ENCODE results near the gene CDC42EP5. TPM values are rescaled to one million over a fixed set of nuclear protein-coding genes. Genes with fewer than 3 reads are reported as not detected.
"Not testable (repeated sequence)": the region's sequence is repeated elsewhere in the genome, so short reads cannot be mapped to it uniquely, and the experiment has no call there.

The CDC42EP5 gene
- total RNA-seq, 1 experiment from 2014 or later = 0.25 TPM

DNA sequence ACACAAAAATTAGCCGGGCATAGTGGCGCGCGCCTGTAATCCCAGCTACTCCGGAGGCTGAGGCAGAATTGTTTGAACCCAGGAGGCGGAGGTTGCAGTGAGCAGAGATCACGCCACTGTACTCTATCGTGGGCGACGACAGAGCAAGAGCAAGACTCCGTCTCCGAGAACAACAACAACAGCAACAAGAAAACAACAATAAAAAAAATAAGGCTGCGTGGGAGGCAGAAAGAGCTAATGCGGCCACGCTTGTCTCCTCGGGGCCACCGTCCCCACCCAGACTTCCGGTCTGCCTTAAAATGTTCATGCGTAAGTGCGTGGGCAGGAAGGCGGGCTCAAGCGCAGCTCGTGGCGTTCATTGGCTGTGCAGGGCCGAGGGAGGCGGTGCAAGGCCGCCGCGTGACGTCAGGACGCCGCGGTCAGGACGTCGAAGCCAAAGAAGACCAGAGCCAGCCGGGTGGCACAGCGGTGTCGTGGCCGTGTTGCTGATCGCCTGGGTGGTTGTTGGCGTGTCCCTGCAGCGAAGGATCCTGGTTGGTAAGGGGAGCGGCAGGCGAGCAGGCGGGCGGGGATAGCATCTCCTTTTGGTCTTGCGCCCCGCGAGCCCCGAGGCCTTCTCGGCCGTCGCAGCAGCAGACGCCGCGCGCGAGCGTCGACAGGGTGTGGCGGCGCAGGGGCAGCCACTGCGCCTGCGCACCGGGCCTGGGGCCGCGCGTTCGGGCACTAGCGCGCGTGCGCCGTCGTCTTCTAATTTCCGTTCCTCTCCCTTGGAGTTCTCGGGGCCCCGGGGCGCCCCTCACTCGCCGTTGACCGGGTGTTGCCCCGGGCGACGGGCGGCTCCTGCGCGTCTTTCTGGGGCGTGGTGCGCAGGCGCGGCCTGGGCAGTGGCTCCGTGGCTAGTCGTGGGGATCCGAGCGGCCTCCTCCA, 24.1 kb downstream of the CDC42EP5 start, which contains the start of gene LENG8:
Gene LENG8, plus strand, starts transcription at position 426 of the 927 bp plus-strand sequence. CDS start 2,146 bp downstream, outside the sequence.
- DNase-seq (ENCODE audit: low read depth) = peak; percentile 95

DNA sequence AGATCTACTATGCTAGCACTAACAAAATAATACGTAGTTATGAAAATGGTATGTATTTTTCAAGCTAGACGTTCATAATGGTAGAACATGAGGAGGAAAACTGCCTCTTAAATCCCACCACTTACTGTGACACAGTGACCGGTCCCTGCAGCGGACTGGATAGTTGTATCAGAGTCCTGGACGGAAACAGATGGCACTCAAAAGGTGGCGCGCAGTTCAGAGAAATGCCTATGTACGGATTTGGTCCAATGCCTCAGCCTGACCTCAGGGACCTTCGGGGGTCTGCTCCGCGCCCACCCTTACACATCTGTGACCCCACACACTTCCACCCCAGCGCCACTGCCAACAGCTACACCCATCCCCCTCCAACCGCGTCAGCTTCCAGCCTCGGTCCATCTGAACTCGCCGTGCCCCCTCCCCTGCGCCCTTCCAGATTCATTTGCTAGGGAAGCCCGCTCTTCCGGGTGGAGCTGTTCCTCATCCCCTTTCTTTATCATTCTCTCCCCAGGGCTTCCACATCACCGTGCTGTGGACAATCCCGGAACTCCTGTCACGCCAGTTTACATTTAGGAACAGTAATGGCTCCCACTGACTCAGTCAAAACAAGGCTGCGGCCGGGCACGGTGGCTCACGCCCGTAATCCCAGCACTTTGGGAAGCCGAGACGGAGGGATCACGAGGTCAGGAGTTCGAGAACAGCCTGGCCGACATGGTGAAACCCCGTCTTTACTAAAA, 24.9 kb downstream of the CDC42EP5 start:
- DNase-seq (ENCODE audit: low read depth) = peak; percentile 71

DNA sequence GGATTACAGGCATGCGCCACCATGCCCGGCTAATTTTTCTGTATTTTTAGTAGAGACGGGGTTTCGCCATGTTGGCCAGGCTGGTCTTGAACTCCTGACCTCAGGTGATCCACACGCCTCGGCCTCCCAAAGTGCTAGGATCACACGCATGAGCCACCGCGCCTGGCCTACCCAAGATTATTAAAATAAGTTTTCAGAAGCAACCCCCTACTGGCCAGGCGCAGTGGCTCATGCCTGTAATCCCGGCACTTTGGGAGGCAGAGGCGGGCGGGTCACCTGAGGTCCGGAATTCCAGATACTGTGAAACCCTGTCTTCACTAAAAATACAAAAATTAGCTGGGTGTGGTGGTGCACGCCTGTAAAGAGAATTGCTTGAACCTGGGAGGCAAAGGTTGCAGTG, 26.7 kb downstream of the CDC42EP5 start:
- DNase-seq (ENCODE audit: low read depth) = not testable (repeated sequence)

DNA sequence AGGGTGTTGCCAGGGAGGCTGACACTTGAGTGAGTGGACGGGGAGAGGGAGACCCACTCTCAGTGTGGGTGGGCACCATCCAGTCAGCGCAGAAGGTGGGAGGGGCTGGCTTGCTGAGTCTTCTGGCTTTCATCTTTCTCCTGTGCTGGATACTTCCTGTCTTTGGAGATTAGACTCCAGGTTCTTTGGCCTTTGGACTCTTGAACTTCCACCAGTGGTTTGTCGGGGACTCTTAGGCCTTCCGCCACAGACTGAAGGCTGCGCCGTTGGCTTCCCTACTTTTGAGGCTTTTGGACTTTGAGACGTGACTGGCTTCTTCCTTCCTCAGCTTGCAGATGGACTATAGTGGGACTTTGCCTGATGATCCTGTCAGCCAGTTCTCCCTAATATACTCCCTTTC, 28.4 kb downstream of the CDC42EP5 start:
- DNase-seq (ENCODE audit: low read depth) = no peak

DNA sequence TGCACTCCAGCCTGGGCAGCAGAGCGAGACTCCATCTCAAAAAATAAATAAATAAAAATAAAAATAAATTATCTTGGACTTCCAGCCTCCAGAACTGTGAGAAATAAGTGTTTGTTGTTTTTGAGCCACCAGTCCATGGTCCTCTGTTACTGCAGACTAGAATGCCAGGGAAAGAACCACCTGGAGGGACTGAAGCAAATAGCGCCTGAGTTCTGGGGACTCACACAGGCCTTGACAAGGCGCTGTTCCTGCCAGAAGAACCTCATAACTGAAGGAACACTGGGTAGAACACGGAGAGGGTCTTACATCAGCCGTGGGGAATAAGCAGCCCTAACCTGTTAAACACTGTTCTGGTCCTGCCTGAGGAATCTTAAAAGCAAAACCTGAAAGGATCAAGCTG, 32.5 kb downstream of the CDC42EP5 start:
- no peak for DNase-seq (ENCODE audit: low read depth)

DNA sequence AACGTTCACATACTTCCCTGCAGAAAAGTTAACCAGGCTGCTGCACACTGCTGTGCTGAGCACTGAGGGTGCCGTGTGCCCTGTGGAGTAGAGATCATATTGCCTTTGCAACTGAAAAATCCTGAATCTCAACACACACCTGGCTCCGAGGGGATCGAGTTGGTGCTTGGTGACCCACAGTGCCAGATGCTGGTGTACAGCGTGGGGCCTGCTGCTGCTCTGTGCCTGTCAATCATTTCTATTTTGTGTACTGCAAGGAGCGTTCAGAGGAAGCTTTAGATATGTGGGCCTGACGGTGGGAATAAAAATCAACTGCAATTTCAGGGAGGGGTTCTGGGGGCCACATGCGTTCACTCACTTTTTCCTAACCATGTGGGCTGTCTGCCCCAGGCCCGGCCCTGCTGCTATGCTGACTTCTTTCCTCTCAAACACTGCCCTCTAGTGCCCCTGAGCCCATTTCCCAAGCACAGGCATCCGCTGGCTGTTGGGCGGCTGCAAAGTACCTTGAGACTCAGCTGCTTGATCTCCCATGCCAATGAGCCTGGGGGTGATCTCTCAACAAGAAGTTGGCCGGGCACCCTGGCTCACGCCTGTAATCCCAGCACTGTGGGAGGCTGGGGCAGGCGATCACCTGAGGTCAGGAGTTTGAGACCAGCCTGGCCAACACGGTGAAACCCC, 33.8 kb downstream of the CDC42EP5 start:
- no peak for DNase-seq (ENCODE audit: low read depth)

DNA sequence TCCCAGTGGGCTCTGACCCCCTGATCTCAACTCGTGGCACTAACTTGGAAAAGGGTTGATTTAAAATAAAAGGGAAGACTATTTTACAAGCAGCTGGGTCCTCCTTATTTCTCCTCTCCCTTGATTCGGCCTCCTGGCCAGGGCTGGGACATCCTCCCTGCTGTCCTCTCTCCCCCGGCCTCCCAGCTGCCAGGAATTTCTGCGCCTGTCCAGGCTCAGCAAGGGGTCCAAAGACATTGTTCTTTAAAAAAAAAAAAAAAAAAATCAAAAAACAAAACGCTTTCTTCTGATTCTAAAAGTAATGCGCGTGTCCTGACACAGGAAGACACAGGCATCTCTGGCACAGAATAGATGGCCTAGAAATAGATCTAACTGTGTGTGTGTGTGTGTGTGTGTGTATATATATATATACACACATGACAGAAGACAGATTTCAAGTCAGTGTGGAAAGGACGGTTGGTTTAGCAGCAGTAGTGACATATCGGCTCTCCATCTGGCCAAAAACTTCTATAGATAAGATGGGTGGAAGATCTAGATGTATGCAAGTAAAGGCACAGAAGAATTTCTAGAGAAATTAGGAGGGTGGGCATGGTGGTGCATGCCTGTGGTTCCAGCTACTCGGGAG, 36.4 kb downstream of the CDC42EP5 start:
- DNase-seq (ENCODE audit: low read depth) = no peak

DNA sequence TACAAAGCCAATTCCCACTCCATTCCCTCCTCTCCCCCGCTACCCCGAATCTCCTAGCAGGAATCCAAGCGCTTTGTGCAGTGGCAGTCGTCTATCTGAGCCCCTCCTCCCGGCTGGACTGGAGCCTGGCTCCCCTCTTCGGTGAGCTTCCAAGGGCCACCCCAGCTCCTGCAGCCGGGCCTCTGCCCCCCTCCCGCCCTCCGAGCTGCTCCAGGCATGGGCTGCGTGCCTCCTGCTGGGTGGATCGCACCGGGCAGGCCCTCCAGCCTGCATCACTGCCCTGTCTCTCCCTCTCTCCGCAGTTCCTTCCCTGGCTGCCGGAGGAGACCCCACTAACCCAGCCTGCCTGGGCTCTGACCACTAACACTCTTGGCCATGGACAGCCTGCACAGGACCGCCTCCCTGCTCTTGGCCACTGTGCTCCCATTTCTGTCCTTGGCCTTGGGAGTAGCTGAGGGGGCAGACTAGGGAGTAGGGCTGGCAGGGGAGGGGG, 37.0 kb downstream of the CDC42EP5 start:
- DNase-seq (ENCODE audit: low read depth) = no peak

DNA sequence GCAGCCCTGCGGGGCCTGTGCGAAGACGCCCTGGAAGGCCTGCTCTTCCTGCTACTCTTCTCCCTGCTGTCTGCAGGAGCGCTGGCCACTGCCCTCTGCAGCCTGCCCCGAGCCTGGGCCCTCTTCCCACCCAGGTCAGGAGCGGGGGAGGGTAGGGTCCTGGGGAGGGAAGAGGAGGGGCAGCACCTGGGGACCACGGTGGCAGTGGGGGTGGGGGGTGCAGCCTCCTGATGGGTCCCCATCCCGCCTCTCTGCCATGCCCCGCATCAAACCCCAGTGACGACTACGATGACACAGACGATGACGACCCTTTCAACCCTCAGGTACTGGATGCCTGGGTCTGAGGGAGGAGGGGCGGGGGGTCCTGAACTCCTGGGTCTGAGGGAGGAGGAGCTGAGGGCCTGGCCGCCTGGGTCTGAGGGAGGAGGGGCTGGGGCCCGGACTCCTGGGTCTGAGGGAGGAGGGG, 37.5 kb downstream of the CDC42EP5 start:
- DNase-seq (ENCODE audit: low read depth) = no peak

DNA sequence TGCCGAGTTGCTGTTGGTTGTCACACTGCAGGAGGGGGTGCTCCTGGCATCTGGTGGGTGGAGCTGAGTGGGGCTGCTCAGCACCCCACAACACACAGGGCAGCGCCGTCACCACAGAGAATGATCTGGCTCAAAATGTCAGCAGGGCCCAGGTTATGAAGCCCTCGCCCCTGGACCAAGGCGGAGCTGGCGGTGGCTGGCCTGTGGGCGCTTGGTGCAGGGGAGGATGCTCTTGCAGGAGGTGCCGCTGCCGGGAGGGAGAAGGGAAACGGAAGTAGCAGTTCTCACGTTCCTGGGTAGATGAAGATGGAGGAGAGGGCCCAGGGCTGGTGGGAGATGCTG, 38.3 kb downstream of the CDC42EP5 start:
- DNase-seq (ENCODE audit: low read depth) = no peak

DNA sequence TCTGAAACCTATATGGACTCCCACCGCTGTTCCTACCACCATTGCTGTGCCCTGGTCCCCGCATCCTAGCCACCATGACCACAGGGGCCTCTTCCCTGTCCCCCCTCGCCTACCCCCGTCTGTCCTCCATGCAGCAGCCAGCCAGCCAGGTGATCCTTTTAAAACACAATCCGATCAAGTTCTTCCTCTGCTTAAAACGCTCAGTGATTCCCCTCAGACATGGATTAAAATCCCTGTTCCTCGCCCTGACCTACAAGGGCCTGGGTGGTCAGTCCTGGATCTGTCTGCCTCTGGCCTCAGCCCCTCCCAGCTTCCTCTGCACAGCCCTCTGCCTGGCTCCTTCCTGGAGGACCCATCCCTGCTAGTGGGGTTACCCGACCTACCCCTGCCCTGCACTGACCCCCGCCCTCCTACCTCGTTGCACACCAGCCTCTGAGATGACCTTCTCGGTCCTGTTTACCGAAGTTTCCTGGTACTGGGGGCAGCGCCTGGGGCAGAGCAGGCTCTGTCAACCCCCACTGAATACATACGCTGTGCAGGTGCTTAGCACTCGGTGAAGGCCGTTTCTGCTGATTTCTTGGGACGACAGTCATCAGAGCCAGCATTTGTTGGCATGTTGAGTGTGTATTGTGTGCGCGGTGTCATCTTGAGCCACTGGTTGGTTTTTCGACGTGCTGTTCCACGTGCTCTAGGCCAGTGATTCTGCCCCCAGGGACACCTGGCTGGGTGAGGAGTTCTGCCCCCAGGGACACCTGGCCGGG, 38.8 kb downstream of the CDC42EP5 start:
- DNase-seq (ENCODE audit: low read depth) = no peak

DNA sequence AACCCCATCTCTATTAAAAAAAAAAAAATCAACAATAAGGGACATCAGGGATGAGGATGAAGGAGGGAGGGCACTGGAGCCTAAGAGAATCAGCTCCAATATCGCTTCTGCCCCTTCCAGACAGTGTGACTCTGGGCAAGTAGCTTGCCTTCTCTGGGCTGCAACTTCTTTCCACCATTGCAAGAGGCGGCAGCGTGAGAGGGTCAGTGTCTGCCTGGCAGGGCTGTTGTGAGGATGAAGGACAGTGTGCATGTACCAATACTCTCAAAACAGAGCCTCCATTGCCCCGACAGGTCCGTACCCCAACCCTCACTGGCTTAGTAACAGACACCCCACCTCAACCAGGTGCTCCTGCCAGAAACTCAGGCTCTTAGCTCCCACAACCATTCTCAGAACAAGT, 39.4 kb downstream of the CDC42EP5 start:
- no peak for DNase-seq (ENCODE audit: low read depth)

DNA sequence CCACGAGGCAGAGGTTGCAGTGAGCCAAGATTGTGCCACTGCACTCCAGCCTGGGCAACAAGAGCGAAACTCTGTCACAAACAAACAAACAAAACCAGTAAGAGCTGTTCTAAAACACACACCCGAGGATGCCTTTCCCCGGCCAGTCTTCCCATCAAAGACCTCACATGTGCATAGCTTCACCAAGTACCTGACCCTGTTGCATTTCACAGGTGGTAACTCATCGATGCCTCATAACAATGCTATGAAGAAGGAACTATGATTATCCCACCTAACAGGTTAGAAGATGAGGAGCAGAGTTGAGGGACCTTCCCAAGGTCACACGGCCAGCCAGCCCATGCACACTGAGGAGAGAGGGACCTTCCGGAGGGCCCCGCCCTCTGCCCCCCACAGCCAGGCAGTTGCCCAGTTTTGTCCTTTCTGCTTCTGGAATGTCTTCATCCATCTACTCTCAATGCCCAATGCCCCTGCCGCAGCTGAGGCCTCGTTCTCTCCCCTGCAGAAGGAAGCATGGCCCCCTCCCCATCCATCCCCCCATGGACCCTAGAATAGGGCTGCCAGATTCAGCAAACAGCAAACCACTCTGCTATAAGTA, 40.9 kb downstream of the CDC42EP5 start:
- DNase-seq (ENCODE audit: low read depth) = peak; percentile 26

DNA sequence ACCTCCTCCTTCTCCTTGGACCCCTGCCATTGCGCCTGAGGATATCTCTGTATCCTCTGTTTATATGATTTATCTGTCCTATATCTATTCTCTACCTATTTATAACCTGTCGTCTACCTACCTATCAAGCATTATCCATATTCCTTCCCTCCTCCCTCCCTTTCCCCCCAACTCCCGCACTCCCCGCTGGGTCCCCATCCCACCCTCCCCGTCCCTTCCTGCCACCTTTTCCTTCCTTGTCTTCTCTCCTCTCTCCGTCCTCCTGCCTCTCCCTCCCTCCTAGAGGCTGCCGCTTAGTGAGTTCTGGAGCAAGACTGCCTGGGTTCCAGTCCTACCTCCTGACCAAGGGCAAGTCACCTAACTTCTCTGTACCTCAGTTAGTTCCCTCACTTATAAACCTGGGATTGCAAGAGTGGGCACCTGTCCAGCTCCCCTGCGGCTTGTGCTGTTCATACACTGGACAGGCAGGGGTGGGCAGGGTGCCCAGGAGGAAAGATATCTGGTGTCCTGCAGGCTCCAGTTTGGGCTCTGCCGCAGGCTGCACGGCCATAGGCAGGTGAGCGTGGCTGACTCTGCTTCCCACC, 41.7 kb downstream of the CDC42EP5 start:
- DNase-seq (ENCODE audit: low read depth) = peak; percentile 77

DNA sequence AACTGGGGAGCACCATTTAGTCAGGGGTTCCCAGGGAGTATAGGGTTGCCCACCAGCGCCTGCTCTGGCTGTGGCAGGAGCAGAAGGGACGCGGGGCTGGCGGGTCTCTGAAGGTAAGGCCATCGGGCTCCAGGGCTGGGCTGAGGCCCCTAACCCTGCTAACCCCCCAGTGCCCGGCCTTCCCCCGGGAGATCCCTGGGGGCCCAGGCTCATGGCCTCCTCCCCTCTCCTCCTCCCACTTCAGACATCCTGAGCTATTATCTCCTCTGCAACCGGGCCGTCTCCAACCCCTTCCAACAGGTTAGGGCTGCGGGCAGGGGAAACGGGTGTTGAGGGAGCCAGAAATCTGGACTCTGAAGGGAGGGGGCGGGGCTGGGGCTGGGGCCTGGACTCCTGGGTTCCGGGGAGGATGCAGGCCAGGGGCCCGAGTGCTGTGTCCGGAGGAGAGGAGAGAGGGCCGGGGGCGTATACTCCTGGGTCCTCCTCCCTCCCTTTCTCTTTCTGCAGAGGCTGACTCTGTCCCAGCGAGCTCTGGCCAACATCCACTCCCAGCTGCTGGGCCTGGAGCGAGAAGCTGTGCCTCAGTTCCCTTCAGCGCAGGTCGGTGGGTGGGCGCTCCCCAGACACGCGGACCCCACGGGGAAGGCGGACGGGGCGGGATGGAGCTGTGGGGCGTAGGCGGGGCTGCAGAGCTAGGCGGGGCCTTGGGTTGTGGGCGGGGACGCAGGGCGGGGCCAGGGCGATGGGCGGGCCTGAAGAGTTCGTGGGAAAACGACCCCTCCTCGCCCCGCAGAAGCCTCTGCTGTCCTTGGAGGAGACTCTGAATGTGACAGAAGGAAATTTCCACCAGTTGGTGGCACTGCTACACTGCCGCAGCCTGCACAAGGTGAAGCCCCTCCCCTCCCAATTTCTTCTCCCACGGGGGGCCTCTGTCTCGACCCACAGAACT, 42.5 kb downstream of the CDC42EP5 start:
- peak; percentile 17 for DNase-seq (ENCODE audit: low read depth)

DNA sequence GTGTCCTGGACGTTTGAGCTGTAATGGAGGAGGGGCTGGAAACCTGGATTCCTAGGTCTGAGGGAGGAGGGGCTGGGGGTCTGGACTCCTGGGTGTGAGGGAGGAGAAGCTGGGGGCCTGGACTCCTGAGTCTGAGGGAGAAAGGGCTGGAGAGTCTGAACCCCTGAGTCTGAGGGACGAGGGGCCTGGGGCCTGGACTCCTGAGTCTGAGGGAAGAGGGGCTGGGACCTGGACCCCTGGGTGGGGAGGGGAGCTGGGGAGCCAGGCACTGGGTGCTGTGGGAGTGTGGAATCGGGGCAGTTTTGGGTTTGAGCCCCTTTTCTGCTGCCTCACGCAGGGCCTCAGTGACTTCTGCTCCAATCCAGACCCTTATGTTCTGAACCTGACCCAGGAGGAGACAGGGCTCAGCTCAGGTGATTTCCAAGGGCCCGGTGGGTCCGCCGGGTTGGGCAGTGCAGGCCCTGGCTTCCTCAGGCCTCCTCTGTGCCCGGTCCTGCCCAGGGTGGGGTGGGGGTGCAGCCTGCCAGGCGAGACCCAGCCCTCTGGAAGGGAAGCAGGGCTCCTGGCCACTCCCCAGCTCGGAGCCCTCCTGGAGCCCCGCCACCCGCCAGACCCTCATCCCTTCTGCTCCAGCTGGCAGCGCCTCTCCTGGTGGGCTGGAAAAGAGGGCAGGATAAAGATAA, 43.4 kb downstream of the CDC42EP5 start:
- DNase-seq (ENCODE audit: low read depth) = no peak

DNA sequence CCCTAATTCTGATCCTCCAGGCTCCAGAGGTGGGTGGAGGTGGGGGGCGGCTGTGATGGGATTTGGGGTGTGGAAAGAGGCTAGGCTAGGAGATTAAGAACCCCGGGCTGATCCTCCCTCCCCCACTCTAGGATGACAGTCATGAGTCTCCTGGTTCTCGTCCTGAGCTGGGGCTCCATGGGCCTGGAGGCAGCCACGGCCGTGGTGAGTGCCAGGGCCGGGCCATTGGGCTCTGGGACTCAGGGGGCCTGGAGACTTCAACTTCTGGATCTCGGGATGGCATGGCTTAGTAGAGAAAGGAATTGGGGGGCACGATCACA, 44.0 kb downstream of the CDC42EP5 start:
- DNase-seq (ENCODE audit: low read depth) = no peak

All from M059J (cell line).